Activated CD4-positive, alpha-beta T cell treated with anti-CD3 and anti-CD28 coated beads, Interleukin-2, amount 50 U/mL, for 16 hours (primary cell): ENCODE measurements around the gene NBPF4.
"Not testable (repeated sequence)": the region's sequence is repeated elsewhere in the genome, so short reads cannot be mapped to it uniquely, and the experiment has no call there.

Source experiments
- DNase-seq: peaks from one replicate; pipeline ENCODE4 v3.0.0-alpha.2; 2020

Gene NBPF4, protein sequence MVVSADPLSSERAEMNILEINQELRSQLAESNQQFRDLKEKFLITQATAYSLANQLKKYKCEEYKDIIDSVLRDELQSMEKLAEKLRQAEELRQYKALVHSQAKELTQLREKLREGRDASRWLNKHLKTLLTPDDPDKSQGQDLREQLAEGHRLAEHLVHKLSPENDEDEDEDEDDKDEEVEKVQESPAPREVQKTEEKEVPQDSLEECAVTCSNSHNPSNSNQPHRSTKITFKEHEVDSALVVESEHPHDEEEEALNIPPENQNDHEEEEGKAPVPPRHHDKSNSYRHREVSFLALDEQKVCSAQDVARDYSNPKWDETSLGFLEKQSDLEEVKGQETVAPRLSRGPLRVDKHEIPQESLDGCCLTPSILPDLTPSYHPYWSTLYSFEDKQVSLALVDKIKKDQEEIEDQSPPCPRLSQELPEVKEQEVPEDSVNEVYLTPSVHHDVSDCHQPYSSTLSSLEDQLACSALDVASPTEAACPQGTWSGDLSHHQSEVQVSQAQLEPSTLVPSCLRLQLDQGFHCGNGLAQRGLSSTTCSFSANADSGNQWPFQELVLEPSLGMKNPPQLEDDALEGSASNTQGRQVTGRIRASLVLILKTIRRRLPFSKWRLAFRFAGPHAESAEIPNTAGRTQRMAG

DNA sequence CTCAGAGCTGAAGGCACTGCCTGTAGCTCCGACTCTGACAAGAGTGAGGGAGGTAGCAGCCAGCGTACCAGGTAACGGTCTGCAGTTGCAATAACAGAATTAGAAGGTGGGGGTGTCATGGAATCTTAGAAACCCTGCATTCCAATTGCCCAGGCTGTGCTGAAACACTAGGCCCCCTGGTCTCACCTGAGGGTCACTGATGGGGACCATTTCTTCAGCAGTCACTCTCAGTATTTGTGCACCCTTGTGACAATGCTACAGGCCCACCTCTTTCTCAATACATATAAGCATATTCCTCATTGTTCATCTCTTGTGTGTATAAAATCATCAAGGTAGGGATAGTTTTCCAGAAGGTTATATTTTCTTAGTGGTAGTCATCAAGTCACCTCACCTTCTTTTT, at the start of gene NBPF4:
NBPF4 (minus strand) TSS at position 101 of the 400 bp plus-strand sequence. CDS start 315 bp downstream, outside the sequence.
- not testable (repeated sequence) for DNase-seq

DNA sequence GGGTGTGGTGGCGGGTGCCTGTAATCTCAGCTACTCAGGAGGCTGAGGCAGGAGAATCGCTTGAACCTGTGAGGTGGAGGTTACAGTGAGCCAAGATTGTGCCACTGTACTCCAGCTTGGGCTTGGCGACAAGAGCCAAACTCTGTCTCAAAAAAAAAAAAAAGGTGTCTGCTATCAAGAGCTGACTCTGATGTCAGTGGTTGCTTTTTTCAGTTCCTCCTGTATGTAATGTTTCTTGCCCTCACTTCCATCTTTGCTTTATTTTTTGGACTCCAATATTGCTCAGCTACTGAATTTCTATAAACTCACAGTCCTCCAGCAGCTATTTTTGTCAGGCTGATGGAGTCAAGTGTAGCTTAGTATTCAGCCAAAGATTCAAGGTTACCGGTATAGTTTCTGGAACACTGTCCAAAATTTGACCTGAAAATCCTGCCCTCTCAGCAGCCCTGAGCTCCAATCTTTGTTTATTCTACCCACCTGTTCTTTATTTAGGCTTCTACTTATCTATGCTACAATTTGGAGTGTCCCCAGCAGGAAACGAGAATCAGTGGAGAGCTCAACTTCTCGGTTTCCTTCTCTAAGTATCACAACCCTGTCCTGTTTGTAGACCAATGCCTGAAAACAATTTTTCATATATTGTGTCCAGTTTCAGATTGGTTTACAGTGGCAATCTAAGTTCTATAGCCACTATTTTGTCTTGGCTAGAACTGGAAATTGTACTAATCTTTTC, 38.8 kb upstream of the NBPF4 start:
- not testable (repeated sequence) for DNase-seq

DNA sequence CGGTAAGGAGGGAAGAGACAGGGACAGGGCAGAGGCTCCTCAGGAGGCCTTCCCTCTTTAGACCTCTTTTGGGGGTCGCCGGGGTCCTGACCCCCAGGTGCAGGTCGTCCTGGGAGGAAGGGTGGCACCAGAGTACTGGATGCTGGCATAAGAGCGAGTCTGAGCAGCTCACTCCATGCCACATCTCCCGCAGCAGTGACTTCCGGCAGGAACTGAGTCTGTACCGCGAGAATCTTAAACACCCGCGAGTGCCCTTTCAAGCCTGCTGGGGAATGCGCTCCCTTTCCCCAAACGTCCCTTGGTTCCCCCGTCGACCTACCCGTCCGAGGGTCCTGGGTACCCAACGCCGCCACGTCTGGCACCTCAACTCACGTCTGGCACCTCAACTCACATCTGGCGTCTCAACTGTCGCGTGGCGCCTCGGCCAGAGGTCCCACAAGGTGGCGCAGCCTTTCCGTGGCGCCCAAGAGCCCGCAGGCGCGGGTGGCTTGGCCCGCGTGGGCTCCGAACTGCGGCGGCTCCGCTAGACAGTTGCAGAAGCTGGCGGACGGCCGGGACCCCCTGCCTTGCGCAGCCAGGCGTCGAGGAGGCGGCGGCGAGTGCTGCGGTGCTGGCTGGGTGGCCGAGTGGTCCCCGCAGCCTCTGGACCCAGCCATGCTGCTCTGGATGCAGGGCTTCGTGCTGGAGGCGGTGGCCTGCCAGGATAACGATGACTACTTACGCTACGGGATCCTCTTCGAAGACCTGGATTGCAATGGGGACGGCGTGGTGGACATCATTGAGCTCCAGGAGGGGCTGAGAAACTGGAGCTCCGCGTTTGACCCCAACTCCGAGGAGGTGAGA, 28.8 kb upstream of the NBPF4 start:
- DNase-seq, result not testable (repeated sequence)

DNA sequence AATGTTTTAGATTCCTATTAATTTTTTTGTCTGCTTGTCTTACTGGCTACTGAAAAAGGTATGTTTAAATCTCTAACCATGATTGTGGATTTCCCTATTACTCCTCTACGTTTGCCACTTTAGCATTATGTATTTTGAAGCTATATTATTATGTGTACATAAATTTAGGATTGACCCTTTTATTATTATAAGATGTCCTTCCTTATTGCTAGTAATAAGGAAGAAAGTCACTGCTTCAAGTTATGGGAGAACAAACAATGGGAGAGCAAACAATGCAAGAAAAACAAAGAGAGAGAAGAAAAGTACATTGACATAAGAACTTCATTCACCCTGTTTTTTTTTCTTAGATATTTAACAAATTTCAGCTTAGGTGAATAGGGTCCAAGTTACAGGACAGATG, 23.2 kb upstream of the NBPF4 start:
- DNase-seq, result not testable (repeated sequence)

DNA sequence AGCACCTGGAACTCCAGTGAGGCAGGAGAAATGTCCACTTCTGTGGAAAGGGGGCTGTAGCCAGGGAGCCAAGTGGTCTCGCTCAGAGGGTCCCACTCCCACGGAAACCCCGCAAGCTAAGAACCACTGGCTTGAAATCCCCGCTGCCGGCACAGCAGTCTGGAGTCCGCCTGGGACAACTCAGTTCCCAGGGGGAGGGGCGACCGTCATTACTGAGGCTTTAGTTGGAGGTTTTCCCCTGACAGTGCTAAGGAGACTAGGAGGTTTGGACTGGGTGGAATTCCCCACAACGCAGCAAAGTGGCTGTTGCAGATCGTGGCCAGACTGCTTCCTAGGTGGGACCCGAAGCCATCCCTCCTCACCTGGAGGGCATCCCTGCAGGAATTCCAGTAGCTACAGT, 18.1 kb upstream of the NBPF4 start:
- DNase-seq, result not testable (repeated sequence)

DNA sequence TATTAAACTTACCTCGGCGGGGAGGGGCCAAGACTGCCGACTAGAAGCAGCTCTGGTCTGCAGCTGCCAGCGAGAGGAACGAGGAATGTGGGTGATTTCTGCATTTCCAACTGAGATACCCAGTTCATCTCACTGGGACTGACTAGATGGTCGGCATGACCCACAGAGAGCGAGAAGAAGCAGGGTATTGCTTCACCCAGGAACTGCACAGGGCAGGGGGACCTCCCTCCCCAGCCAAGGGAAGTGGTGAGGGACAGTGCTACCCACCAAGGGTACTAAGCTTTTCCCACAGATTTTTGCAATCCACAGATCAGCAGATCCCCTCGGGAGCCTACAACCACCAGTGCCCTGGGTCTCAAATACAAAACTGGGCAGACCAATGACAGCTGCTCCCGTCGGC, 17.6 kb upstream of the NBPF4 start:
- DNase-seq, result not testable (repeated sequence)

DNA sequence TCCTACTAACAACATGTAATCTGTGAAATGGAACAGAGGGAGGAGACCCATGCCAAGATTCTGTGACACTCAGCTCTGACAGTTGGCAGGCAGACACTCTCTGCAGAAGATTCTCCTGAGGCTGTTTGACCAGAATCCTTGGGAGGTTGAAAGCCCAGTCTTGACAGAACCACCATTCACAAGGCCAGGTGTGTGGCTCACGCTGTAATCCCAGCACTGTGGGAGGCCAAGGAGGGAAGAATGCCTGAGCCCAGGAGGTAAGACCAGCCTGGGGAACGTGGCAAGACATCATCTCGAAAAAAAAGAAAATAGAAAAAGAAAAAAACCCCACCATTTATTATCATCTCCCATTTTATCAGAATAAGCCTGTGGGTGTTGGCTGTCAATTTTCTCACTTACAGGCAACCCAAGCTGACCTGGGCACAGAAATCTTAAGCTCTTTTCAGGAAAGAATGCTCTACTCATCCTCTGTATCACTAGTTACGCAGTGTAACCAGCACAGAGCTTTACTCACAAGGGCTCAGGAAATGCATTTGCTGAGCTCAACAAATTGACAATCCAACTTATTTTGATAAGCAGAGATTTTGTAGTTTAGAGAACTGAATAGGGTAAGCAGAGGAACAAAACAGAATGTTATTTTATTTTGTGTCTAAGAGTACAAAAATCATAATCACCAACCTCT, 16.8 kb upstream of the NBPF4 start:
- DNase-seq, result not testable (repeated sequence)

DNA sequence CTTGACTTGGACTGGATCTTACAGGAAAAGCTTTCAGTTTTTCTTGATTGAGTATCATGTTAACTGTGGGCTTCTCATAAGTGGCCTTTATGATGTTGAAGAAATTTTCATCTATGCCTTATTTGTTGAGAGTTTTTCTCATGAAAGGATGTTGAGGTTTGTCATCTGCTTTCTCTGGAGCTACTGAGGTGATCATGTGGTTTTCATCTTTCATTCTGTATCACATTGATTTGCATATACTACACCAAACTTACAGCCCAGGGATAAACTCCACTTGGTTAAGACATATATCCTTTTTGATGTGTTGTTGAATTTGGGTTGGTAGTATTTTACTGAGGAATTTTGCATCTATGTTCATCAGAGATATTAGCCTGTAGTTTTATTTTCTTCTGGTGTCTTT, 11.6 kb upstream of the NBPF4 start:
- DNase-seq, result not testable (repeated sequence)

DNA sequence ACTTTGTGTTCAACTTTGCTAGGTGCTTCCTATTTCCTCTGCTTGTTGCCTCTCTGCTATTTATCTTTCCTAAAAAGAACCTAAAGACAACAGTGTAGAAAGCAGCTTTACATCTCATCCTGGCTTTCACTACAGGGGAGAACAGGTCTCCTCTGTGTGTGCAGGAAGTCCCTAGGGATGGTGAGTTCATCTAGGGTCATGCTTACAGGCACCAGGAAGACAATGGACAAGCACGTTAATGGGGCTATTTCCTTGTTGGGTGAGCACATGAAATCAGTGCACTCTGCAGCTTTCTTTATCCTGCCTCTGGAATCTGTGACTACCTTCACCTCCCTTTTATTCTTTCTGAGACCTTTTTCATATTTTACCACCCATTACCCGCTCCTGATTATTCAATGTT, 4.5 kb downstream of the NBPF4 start:
- not testable (repeated sequence) for DNase-seq

DNA sequence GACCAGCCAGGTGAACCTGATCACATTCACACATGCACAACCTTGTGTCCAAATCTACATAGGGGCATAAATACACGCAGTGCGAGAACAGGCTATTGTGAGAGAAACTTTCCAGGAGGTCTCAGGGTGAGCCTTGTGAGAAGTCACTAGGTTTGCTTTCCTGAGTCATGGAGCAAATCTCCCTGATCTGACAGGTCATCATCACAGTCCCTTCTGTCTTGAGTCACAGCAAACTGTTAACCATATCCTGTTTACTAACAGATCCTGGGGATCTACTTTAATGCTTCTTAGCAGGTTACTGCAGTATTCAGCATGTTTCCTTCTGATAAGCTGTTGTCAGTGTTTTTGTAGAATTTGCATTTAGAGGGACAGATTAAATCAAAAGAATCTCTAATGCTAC, 8.6 kb downstream of the NBPF4 start:
- DNase-seq, result peak; percentile 16

DNA sequence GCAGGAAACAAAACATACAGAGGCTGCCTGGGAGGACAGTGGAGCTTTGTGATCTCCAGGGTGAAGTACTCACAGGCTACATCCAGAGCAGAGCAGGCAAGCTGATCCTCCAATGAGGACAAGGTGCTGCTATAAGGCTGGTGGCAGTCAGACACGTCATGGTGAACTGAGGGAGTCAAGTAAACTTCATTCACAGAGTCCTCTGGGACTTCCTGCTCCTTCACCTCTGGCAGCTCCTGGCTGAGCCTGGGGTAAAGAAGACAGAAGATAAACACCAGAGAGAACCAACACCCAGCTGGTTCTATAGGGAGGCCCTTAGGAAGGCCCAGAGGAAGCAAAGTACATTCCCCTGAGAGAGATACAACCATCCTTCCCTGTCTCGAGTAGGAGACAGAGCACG, 11.7 kb downstream of the NBPF4 start:
- DNase-seq, result not testable (repeated sequence)

DNA sequence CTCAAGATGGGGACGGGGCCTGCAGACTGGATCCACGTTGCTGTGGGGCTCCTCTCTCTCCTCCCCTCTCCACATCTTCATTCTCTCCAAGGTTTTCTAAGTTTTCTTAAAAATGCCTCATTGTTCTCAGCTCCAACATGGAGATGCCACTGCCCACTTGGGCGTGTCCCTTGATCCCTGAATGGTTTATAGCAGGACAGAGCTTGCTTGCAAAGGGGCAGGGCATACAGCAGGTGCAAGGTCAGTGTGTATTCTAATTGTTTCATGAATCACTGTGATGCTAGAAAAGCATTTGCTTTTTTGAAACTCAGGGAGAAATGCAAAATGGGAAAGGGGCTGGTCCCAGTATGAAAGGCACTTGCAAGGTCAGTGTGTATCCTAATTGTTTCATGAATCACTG, 13.9 kb downstream of the NBPF4 start:
- DNase-seq, result not testable (repeated sequence)

DNA sequence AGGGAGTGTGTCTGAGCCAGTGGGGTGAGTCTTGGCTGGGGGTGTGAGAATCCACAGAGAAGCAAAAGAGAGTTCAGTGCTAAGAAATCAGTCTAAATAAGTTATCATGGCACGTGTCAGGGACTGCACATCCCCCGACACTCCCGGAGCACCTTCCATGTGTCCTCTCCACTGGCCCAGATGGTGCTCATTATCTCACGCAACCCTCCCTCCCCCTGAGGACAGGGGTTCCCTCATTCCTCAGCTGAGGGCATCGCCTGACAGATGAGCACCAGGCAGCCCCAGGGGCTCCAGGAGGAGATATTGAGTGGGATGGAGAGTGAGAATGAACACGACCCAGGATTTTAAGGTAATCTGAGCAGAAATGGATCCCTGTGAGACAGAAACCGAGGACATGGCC, 16.1 kb downstream of the NBPF4 start:
- not testable (repeated sequence) for DNase-seq

DNA sequence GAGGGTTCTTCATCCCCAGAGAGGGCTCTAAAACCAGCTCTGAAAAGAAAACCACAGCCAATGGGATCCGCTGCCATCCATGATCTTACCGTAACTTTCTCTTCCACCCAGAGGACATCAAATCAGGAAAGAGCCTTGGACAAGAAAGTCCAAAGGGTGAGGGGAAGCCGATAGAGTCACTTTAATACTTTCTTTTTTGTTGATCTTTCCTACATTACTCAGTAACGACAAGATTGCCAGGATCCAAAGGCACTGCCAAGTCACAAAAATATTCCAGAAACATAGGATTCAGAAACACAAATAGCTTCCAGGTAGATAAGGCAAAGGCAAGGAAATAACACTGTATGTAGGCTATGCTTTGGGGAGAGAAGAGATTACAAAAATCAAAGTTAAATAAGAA, 17.0 kb downstream of the NBPF4 start:
- not testable (repeated sequence) for DNase-seq

DNA sequence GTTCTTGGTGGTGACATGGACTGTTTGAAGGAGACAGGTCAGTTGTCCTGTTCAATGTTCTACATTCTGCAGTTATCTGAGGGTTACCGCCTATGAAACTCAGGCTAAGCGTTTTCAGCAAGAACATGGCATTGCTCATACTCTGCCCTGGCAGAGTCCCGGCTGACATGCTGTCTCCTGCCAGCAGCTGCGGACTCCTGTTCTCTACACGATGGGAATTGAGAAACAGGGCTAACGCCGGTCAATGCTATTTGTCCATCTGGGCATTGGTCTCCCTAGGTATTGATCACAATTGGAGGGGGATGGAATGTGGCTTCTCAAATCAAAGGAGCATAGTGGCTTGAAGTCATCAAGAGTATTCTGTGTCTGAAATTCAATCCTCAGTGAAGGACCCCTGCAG, 20.6 kb downstream of the NBPF4 start:
- not testable (repeated sequence) for DNase-seq

DNA sequence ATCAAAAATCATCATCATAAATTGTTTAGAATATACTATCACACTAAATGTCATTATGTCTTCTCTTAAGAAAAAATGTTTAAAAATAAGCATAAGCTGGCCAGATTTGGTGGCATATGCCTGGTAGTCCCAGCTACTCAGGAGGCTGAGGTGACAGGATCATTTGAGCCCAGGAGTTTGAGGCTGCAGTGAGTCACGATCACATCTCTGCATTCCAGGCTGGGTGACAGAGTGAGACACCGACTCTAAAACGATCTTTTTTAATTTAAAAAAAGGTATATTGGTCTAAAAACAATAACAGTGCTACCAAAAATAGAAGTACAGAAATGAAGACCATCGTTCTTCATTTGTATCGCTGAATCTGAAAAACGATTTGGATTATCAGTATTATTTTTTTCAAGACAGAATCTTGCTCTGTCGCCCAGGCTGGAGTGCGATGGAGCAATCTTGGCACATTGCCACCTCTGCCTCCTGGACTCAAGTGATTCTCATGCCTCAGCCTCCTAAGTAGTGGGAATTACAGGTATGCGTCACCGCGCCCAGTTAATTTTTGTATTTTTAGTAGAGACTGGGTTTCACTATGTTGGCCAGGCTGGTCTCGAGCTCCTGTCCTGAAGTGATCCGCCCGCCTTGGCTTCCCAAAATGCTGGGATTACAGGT, 26.2 kb downstream of the NBPF4 start:
- DNase-seq, result not testable (repeated sequence)

DNA sequence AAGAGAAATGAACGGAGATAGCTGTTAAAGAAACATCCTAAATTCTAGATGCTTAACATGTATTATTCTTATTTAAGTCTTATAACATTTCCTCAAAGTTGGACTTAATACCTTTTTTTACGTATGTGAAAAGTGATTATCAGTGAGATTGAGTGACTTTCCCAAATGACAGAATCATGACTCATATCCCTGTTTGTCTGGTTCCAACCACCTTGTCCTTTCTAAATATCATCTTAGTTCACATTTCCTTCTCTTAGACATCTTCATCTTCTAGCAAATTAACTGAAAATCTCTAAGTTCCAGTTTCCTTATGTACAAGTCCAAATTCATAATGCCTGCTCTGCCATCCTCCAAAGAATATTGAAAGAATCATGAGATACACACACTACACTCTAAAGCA, 26.9 kb downstream of the NBPF4 start:
- DNase-seq, result not testable (repeated sequence)

DNA sequence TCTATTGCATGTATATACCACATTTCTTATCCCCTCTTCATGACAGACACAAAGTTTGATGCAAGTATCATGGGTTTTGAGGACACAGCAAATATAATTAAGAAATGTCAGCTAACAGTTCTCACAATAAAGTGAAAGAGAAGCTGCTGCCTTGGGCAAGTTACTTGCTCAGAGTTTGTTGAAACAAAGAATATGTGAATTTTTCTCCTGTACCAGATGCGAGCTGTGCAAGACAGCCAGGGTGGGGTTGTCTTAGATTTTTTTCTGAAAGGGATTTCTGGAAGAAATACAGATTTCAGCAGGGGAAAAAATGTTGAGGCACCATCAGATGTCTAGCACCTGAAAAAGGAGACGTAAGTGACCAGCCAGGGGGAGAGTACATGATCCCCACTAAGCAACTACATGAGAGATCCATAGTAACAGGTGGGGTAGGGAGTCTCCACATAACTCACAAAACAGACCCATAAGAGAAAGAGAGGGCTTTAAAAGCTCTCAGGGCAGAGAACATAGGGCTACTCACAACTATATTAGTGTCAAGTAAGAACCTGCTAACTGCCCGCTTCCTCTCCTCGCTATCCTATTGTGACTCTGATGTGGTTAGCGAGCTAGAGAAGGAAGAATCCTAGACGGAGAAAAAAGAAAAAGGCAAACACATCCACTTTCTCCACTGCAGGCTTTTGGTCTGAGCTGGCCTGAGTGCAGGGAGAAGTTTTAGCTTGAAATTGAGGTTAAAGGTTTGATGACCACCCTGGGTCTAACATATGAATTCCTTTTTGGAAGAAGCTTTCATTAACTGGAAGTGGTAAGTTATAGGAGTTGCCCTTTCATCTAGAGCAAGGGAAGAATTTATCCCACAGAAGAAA, 27.6 kb downstream of the NBPF4 start:
- not testable (repeated sequence) for DNase-seq

DNA sequence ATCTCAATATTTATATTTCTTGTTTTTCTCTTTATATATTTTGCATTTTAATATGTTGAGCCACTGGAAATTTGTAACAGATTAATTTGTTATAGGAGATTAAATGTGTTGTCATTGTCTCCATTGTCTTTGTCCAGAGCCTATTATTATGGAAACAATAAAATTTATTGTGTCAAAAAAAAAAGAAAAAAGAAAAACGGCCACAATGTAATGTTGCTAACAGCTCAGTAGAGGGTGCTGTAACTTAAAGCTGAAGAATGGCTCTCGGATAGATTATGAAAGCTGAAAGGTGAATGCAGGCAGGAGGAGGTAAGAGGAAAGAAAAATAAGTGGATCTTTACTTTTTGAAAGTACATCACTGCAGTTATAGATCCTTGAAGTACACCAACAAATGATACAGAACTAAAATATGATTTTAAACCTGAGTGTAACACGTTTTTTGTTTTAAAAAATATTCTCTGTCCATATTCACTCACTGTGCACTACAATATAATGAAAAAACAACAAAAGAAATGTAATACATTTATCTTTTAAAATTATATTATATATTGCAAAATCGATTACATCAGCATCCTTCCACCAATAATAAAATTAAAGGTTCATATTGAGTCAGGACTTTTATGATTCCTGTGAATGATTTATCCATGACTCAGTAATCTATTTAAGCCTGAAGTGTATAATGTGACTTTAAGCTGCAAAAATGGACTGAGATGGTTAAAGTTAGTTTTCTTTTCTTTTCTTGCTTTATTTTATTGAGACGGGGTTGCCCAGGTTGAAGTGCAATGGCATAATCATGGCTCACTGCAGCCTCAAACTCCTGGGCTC, 29.0 kb downstream of the NBPF4 start:
- not testable (repeated sequence) for DNase-seq
